HFFc6 (cell line): ENCODE results near the gene CDH10. TPM values are rescaled to one million over a fixed set of nuclear protein-coding genes. Genes with fewer than 3 reads are reported as not detected.

Experiments
- DNase-seq: peaks from one replicate; pipeline ENCODE4 v3.0.0-alpha.2; 2018
- H3K27ac Mint-ChIP-seq: 2 replicates; pipeline ENCODE4 v1.8.0; 2020; ENCODE audit warnings: mild to moderate bottlenecking, mixed read lengths
- H3K27me3 Mint-ChIP-seq: 2 replicates; pipeline ENCODE4 v1.8.0; 2021; ENCODE audit warnings: mild to moderate bottlenecking, moderate library complexity, mixed read lengths; ENCODE audit not compliant: insufficient read depth
- H3K36me3 Mint-ChIP-seq: 2 replicates; pipeline ENCODE4 v1.8.0; 2021; ENCODE audit warnings: low read depth, mixed read lengths
- H3K4me1 Mint-ChIP-seq: 2 replicates; pipeline ENCODE4 v1.8.0; 2020; ENCODE audit warnings: low read depth, mixed read lengths
- H3K4me3 Mint-ChIP-seq: 2 replicates; pipeline ENCODE4 v1.8.0; 2020; ENCODE audit warnings: mild to moderate bottlenecking, moderate library complexity, mixed read lengths
- H3K9me3 Mint-ChIP-seq: 2 replicates; pipeline ENCODE4 v1.8.0; 2020; ENCODE audit warnings: mild to moderate bottlenecking, mixed read lengths
- CTCF ChIP-seq: fragments of 200-600 bp; sonication (generic); IDR thresholded peaks from 2 replicates; pipeline ENCODE4 v1.5.0; 2021; ENCODE audit warnings: antibody characterized with exemption, mild to moderate bottlenecking
- total RNA-seq, 6 experiments: library from RNA; stranded (reverse); fragmentation: NEBNext Ultra II Directional; extraction: Animal tissue kit (Norgen Biotek cat#: 25700); gene quantifications; 2 replicates in 1 of 6; 3 replicates in 5 of 6; pipeline ENCODE4 v1.2.3, GENCODE V29; 2021

The CDH10 gene
- total RNA-seq, 6 experiments from 2014 or later = 0.10 to 0.71 (median 0.17) TPM

GRCh38 chr5:24525414-24525813 lies 119.4 kb downstream of the CDH10 start:
- no peak for TF ChIP-seq CTCF
- Mint-ChIP-seq H3K36me3 (no peaks in the 10 kb centered on the region), H3K4me1 (no peaks in the 10 kb centered on the region), H3K27me3 (no peaks in the 10 kb centered on the region), H3K27ac (no peak overlapping the region), H3K4me3 (no peak overlapping the region), H3K9me3 (peaks cover 26% of the 10 kb centered on the region)
- no peak for DNase-seq

GRCh38 chr5:24512423-24512822 lies 132.4 kb downstream of the CDH10 start:
- Mint-ChIP-seq H3K4me3 (no peak overlapping the region), H3K9me3 (peaks cover 32% of the 10 kb centered on the region), H3K4me1 (no peaks in the 10 kb centered on the region), H3K27me3 (no peaks in the 10 kb centered on the region), H3K36me3 (no peaks in the 10 kb centered on the region), H3K27ac (no peak overlapping the region)
- TF ChIP-seq CTCF = no peak
- DNase-seq = no peak

- no peak for TF ChIP-seq CTCF
- DNase-seq = no peak
- Mint-ChIP-seq H3K9me3 (peaks cover 26% of the 10 kb centered on the region), H3K27ac (no peak overlapping the region), H3K27me3 (no peaks in the 10 kb centered on the region), H3K36me3 (no peaks in the 10 kb centered on the region), H3K4me1 (no peaks in the 10 kb centered on the region), H3K4me3 (no peak overlapping the region)
Observed at GRCh38 chr5:24510523-24510988, 134.2 kb downstream of the CDH10 start.

GRCh38 chr5:24509943-24510342 lies 134.8 kb downstream of the CDH10 start:
- no peak overlapping the region for H3K27ac Mint-ChIP-seq
- peaks cover 25% of the 10 kb centered on the region for H3K9me3 Mint-ChIP-seq
- no peaks in the 10 kb centered on the region for H3K4me1 Mint-ChIP-seq
- no peaks in the 10 kb centered on the region for H3K36me3 Mint-ChIP-seq
- no peaks in the 10 kb centered on the region for H3K27me3 Mint-ChIP-seq
- no peak overlapping the region for H3K4me3 Mint-ChIP-seq
- DNase-seq = no peak
- no peak for TF ChIP-seq CTCF

- Mint-ChIP-seq H3K27ac (no peak overlapping the region), H3K4me3 (no peak overlapping the region), H3K9me3 (peaks cover 12% of the 10 kb centered on the region), H3K36me3 (no peaks in the 10 kb centered on the region), H3K4me1 (no peaks in the 10 kb centered on the region), H3K27me3 (no peaks in the 10 kb centered on the region)
- TF ChIP-seq CTCF = no peak
- no peak for DNase-seq
Observed at GRCh38 chr5:24505258-24505657, 139.5 kb downstream of the CDH10 start.
